Mesenchymal stem cell (in vitro differentiated cells and primary cell): Measurements from ENCODE around the gene NT5E.

ENCODE experiments used
- DNase-seq: peaks from one replicate; pipeline ENCODE4 v3.0.0-alpha.2; 2013
- H2AFZ ChIP-seq: one replicate; pipeline ENCODE4 v1.6.1; 2013; ENCODE audit warnings: low read depth, mild to moderate bottlenecking, control low read depth, inconsistent platforms, low read length, moderate library complexity
- H2AK5ac ChIP-seq: 2 replicates; pipeline ENCODE4 v1.6.1; 2013; ENCODE audit warnings: low read length, moderate library complexity, mild to moderate bottlenecking, inconsistent platforms; ENCODE audit not compliant: severe bottlenecking
- H2BK120ac ChIP-seq: one replicate; pipeline ENCODE4 v1.6.1; 2013; ENCODE audit warnings: low read depth, mild to moderate bottlenecking, inconsistent platforms, low read length, moderate library complexity
- H2BK12ac ChIP-seq, 2 experiments: one replicate each; pipeline ENCODE4 v1.6.1; 2013; ENCODE audit warnings: inconsistent platforms in 2 of 2, low read length in 2 of 2, mild to moderate bottlenecking in 2 of 2, moderate library complexity in 2 of 2, control low read depth in 1 of 2
- H2BK15ac ChIP-seq: one replicate; pipeline ENCODE4 v1.6.1; 2013; ENCODE audit warnings: mild to moderate bottlenecking, low read depth, inconsistent platforms; ENCODE audit not compliant: poor library complexity, severe bottlenecking
- H2BK5ac ChIP-seq: 2 replicates; pipeline ENCODE4 v1.6.1; 2013; ENCODE audit warnings: low read depth, mild to moderate bottlenecking, low read length, control low read depth, inconsistent platforms; ENCODE audit not compliant: poor library complexity, severe bottlenecking
- H3K14ac ChIP-seq, 2 experiments: one replicate each; pipeline ENCODE4 v1.6.1; 2013; ENCODE audit warnings: inconsistent platforms in 2 of 2, low read length in 2 of 2, control low read depth in 1 of 2, mild to moderate bottlenecking in 1 of 2, moderate library complexity in 1 of 2
- H3K18ac ChIP-seq, 2 experiments: one replicate each; pipeline ENCODE4 v1.6.1; 2013; ENCODE audit warnings: inconsistent platforms in 2 of 2, low read length in 2 of 2, control low read depth in 1 of 2, low read depth in 1 of 2, mild to moderate bottlenecking in 1 of 2
- H3K23ac ChIP-seq, 2 experiments: one replicate each; pipeline ENCODE4 v1.6.1; 2013; ENCODE audit warnings: inconsistent platforms in 2 of 2, low read length in 2 of 2, mild to moderate bottlenecking in 2 of 2, moderate library complexity in 2 of 2, control low read depth in 1 of 2
- H3K27ac ChIP-seq: 2 replicates; pipeline ENCODE4 v1.5.1; 2013; ENCODE audit warnings: mild to moderate bottlenecking, moderate library complexity, low read length, control low read depth, inconsistent platforms; ENCODE audit not compliant: poor library complexity, severe bottlenecking
- H3K27me3 ChIP-seq, 2 experiments: 2 replicates each; pipeline versions ENCODE4 v1.6.1 to v1.7.0; 2013; ENCODE audit warnings: low read length in 2 of 2, mild to moderate bottlenecking in 2 of 2, moderate library complexity in 2 of 2, control low read depth in 1 of 2, inconsistent platforms in 1 of 2; ENCODE audit not compliant: control insufficient read depth in 1 of 2, insufficient read depth in 1 of 2
- H3K36me3 ChIP-seq, 2 experiments: 2 replicates each; pipeline versions ENCODE4 v1.6.1 to v1.7.0; 2013; ENCODE audit warnings: low read length in 2 of 2, control low read depth in 1 of 2, inconsistent platforms in 1 of 2, low read depth in 1 of 2, mild to moderate bottlenecking in 1 of 2; ENCODE audit not compliant: insufficient read depth in 2 of 2, control insufficient read depth in 1 of 2
- H3K4ac ChIP-seq, 2 experiments: one replicate each; pipeline ENCODE4 v1.6.1; 2013; ENCODE audit warnings: inconsistent platforms in 2 of 2, low read length in 2 of 2, mild to moderate bottlenecking in 2 of 2, moderate library complexity in 2 of 2, control low read depth in 1 of 2, low read depth in 1 of 2
- H3K4me1 ChIP-seq: 2 replicates; pipeline ENCODE4 v1.6.1; 2013; ENCODE audit warnings: low read depth, low read length, control low read depth; ENCODE audit not compliant: control insufficient read depth, insufficient read depth
- H3K4me2 ChIP-seq: 2 replicates; pipeline ENCODE4 v1.6.1; 2013; ENCODE audit warnings: low read length, mild to moderate bottlenecking, inconsistent platforms; ENCODE audit not compliant: poor library complexity, severe bottlenecking
- H3K4me3 ChIP-seq, 2 experiments: 2 replicates each; pipeline versions ENCODE4 v1.5.1 to v1.7.0; 2013; ENCODE audit warnings: low read length in 2 of 2, mild to moderate bottlenecking in 2 of 2, control low read depth in 1 of 2, low read depth in 1 of 2; ENCODE audit not compliant: insufficient read depth in 1 of 2
- H3K79me1 ChIP-seq: replicated peaks from 2 replicates; pipeline ENCODE4 v1.6.1; 2013; ENCODE audit warnings: mild to moderate bottlenecking, control low read depth, low read length, inconsistent platforms; ENCODE audit not compliant: poor library complexity, severe bottlenecking
- H3K9ac ChIP-seq: 2 replicates; pipeline ENCODE4 v1.7.0; 2013; ENCODE audit warnings: mild to moderate bottlenecking, low read length, moderate library complexity
- H3K9me3 ChIP-seq: 2 replicates; pipeline ENCODE4 v1.7.0; 2013; ENCODE audit warnings: mild to moderate bottlenecking, low read length; ENCODE audit not compliant: control insufficient read depth
- H4K8ac ChIP-seq: one replicate; pipeline ENCODE4 v1.6.1; 2013; ENCODE audit warnings: inconsistent platforms, mild to moderate bottlenecking, low read length, moderate library complexity
- H4K91ac ChIP-seq: one replicate; pipeline ENCODE4 v1.6.1; 2013; ENCODE audit warnings: mild to moderate bottlenecking, low read length, inconsistent platforms
- WGBS: methylation state at CpG from one replicate; pipeline ENCODE4 v1.1.7; 2013; ENCODE audit warnings: mixed read lengths; 5-methylcytosine and 5-hydroxymethylcytosine counted together

Gene NT5E

DNA sequence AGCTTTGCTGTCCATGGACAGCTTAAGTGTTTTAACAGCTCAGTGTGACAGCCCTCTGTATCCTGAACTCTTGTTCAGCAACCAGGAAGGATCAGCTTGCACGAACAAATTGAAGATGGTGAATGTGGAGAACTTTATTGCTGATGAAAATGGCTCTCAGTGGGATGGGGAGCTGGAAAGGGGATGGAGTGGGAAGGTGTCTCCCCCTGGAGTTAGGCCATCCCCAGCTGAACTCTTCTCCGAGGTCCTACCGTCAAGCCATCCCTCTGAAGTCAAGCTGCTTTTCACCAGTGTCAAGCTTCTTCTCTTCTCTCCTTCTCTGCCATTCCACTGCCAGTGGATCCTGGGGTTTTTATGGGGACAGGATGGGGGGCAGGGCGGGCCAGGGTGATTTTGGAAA, 26.6 kb downstream of the NT5E start:
- no peaks in the 10 kb centered on the region for H3K27me3 ChIP-seq
- no peak overlapping the region for H2BK12ac ChIP-seq
- no peak overlapping the region for H2AFZ ChIP-seq

GRCh38 chr6:85479208-85479607, 29.3 kb downstream of the NT5E start:
- Histone ChIP-seq H2AK5ac (no peak overlapping the region), H3K9ac (no peak overlapping the region), H3K4me1 (peaks cover 9% of the 10 kb centered on the region), H4K91ac (no peak overlapping the region), H4K8ac (no peak overlapping the region), H3K9me3 (no peaks in the 10 kb centered on the region), H2BK12ac (no peak overlapping the region), H3K23ac (no peak overlapping the region), H3K36me3 (peaks cover 46 to 88% of the 10 kb centered on the region in 2 experiments), H3K27me3 (no peaks in the 10 kb centered on the region), H3K79me1 (peaks cover 31% of the 10 kb centered on the region), H3K14ac (peak overlapping the region in 1 of 2 experiments; percentile 41), H2BK5ac (no peak overlapping the region), H2BK15ac (no peak overlapping the region), H2AFZ (no peak overlapping the region), H3K4ac (no peak overlapping the region), H3K18ac (no peak overlapping the region), H2BK120ac (no peak overlapping the region), H3K4me2 (no peak overlapping the region), H3K4me3 (no peak overlapping the region), H3K27ac (peak overlapping the region; percentile 40)
- DNase-seq, result no peak
- WGBS, result 96% methylated on average over 1 of the region's 1 CpG

More for the DNA sequence above, 26.6 kb downstream of the NT5E start:
- Histone ChIP-seq H3K79me1 (peaks cover 26% of the 10 kb centered on the region), H3K4ac (no peak overlapping the region), H2BK15ac (no peak overlapping the region), H2BK120ac (no peak overlapping the region), H3K14ac (no peak overlapping the region), H4K8ac (no peak overlapping the region), H3K27ac (no peak overlapping the region), H3K9ac (no peak overlapping the region), H3K4me1 (peaks cover 5% of the 10 kb centered on the region), H3K23ac (no peak overlapping the region), H3K9me3 (no peaks in the 10 kb centered on the region), H3K4me3 (no peak overlapping the region), H3K4me2 (no peak overlapping the region), H3K36me3 (peaks cover 36 to 99% of the 10 kb centered on the region in 2 experiments), H2BK5ac (no peak overlapping the region), H4K91ac (no peak overlapping the region), H2AK5ac (no peak overlapping the region), H3K18ac (no peak overlapping the region)
- DNase-seq, result no peak
- 94% methylated on average over 2 of the region's 4 CpGs for WGBS

GRCh38 chr6:85482206-85482904, 32.5 kb downstream of the NT5E start:
- H3K4me3 ChIP-seq, result peak overlapping the region in 1 of 2 experiments; percentile 56
- WGBS, result 92% methylated on average over 8 of the region's 8 CpGs
- peak; percentile 34 for DNase-seq

GRCh38 chr6:85482905-85483700, 33.2 kb downstream of the NT5E start:
- Histone ChIP-seq H3K4ac (no peak overlapping the region), H4K8ac (peak overlapping the region; percentile 65), H3K18ac (peak overlapping the region; percentile 69 to 75), H3K9ac (peak overlapping the region; percentile 72), H2BK120ac (no peak overlapping the region), H2BK12ac (peak overlapping the region in 1 of 2 experiments; percentile 59), H4K91ac (no peak overlapping the region), H2BK5ac (peak overlapping the region; percentile 66), H2BK15ac (no peak overlapping the region), H3K4me3 (peak overlapping the region in 1 of 2 experiments; percentile 56), H2AFZ (no peak overlapping the region), H3K27me3 (no peaks in the 10 kb centered on the region), H3K27ac (peak overlapping the region; percentile 62), H3K4me2 (peak overlapping the region; percentile 27), H3K14ac (no peak overlapping the region), H3K36me3 (peaks cover 44 to 88% of the 10 kb centered on the region in 2 experiments), H2AK5ac (peak overlapping the region; percentile 79), H3K4me1 (peaks cover 7% of the 10 kb centered on the region), H3K79me1 (peaks cover 27% of the 10 kb centered on the region), H3K9me3 (no peaks in the 10 kb centered on the region), H3K23ac (no peak overlapping the region)
- peak; percentile 75 for DNase-seq
- 36% methylated on average over 10 of the region's 10 CpGs for WGBS

More at GRCh38 chr6:85482206-85482904, 32.5 kb downstream of the NT5E start:
- Histone ChIP-seq H3K23ac (no peak overlapping the region), H2BK12ac (peak overlapping the region in 1 of 2 experiments; percentile 59), H3K27ac (peak overlapping the region; percentile 62), H2BK5ac (peak overlapping the region; percentile 66), H2AFZ (no peak overlapping the region), H3K9ac (peak overlapping the region; percentile 72), H4K8ac (peak overlapping the region; percentile 65), H2BK15ac (no peak overlapping the region), H3K4ac (no peak overlapping the region), H3K9me3 (no peaks in the 10 kb centered on the region), H3K18ac (peak overlapping the region; percentile 55 to 75), H3K79me1 (peaks cover 29% of the 10 kb centered on the region), H2BK120ac (no peak overlapping the region), H3K4me2 (peak overlapping the region; percentile 27), H4K91ac (no peak overlapping the region), H3K4me1 (peaks cover 7% of the 10 kb centered on the region), H2AK5ac (peak overlapping the region; percentile 79), H3K27me3 (no peaks in the 10 kb centered on the region), H3K14ac (no peak overlapping the region), H3K36me3 (peaks cover 45 to 88% of the 10 kb centered on the region in 2 experiments)
